ENCODE measurements around the gene RHBDL1.

Gene RHBDL1

DNA sequence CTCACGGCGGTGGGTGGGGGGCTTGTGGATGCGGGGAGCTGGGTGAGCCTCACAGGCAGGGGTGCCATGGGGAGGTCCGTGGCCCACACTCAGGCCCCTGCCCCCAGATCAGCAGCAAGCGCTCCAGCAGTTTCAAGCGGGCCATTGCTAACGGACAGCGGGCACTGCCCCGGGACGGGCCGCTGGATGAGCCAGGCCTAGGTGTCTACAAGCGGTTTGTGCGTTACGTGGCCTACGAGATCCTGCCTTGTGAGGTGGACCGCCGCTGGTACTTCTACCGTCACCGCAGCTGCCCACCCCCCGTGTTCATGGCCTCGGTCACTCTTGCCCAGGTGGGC is 1.1 kb downstream of the RHBDL1 start:
- H3K4me1 ChIP-seq (ENCODE audit: control insufficient read depth, insufficient read depth, low read length, poor library complexity, severe bottlenecking) = peaks cover 18% of the 10 kb centered on the region
- no peaks in the 10 kb centered on the region for H3K9me3 ChIP-seq (ENCODE audit: control insufficient read depth, low read length)
- H3K27ac ChIP-seq (ENCODE audit: low read depth, low read length, severe bottlenecking) = no peak overlapping the region
- peaks cover 27% of the 10 kb centered on the region for H3K36me3 ChIP-seq (ENCODE audit: control insufficient read depth, insufficient read depth, low read length)
- H3K4me3 ChIP-seq (ENCODE audit: extremely low read depth, insufficient read depth, low read length, poor library complexity, severe bottlenecking) = no peak overlapping the region
- 97 to 98% methylated on average over 21 of the region's 21 CpGs for WGBS, 2 experiments (ENCODE audit: insufficient coverage in 2 of 2)

DNA sequence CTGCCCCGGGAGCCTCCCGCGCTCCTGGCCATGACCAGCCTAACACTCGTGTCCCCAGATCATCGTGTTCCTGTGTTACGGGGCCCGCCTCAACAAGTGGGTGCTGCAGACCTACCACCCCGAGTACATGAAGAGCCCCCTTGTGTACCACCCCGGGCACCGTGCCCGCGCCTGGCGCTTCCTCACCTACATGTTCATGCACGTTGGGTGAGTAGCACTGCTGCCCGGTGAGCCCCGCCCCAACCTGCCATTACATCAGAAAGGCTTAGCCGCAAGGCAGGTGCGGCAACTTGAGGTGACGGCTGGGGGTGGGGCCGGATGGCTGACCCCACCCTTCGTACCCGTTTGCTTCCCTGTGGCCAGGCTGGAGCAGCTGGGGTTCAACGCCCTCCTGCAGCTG is 1.4 kb downstream of the RHBDL1 start:
- Histone ChIP-seq H3K36me3 (ENCODE audit: control insufficient read depth, insufficient read depth, low read length) (peaks cover 27% of the 10 kb centered on the region), H3K27ac (ENCODE audit: low read depth, low read length, severe bottlenecking) (no peak overlapping the region), H3K9me3 (ENCODE audit: control insufficient read depth, low read length) (no peaks in the 10 kb centered on the region), H3K4me1 (ENCODE audit: control insufficient read depth, insufficient read depth, low read length, poor library complexity, severe bottlenecking) (peaks cover 21% of the 10 kb centered on the region), H3K4me3 (ENCODE audit: extremely low read depth, insufficient read depth, low read length, poor library complexity, severe bottlenecking) (no peak overlapping the region)
- 93% methylated on average over 23 of the region's 23 CpGs for WGBS, 2 experiments (ENCODE audit: insufficient coverage in 2 of 2)

DNA sequence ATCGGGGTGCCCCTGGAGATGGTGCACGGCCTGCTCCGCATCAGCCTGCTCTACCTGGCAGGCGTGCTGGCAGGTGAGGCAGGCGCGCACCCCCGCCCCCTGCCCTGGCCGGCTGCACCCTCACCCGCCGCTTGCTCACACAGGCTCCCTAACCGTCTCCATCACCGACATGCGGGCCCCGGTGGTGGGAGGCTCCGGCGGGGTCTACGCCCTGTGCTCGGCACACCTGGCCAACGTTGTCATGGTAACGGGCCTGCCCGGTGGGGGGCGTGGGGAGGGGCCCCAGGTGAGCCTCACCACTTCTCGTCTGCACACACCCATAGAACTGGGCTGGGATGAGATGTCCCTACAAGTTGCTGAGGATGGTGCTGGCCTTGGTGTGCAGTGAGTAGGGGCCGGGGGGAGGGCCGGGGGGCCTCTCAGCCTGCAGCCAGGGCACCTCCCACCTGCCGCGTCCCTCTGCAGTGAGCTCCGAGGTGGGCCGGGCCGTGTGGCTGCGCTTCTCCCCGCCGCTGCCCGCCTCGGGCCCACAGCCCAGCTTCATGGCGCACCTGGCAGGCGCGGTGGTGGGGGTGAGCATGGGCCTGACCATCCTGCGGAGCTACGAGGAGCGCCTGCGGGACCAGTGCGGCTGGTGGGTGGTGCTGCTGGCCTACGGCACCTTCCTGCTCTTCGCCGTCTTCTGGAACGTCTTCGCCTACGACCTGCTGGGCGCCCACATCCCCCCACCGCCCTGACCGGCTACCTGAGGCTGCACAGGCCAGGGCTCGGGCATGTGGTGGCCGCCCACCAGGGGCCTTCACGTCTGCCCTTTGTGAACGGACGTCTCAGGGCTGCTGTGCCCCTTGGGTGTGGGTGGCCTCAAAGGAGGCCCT is 2.1 kb downstream of the RHBDL1 start:
- H3K4me1 ChIP-seq (ENCODE audit: control insufficient read depth, insufficient read depth, low read length, poor library complexity, severe bottlenecking) = peaks cover 23% of the 10 kb centered on the region
- 91 to 94% methylated on average over 35 to 54 of the region's 57 CpGs for WGBS, 2 experiments (ENCODE audit: insufficient coverage in 2 of 2)
- peaks cover 28% of the 10 kb centered on the region for H3K36me3 ChIP-seq (ENCODE audit: control insufficient read depth, insufficient read depth, low read length)
- no peak overlapping the region for H3K4me3 ChIP-seq (ENCODE audit: extremely low read depth, insufficient read depth, low read length, poor library complexity, severe bottlenecking)
- H3K27ac ChIP-seq (ENCODE audit: low read depth, low read length, severe bottlenecking) = no peak overlapping the region
- no peaks in the 10 kb centered on the region for H3K9me3 ChIP-seq (ENCODE audit: control insufficient read depth, low read length)

DNA sequence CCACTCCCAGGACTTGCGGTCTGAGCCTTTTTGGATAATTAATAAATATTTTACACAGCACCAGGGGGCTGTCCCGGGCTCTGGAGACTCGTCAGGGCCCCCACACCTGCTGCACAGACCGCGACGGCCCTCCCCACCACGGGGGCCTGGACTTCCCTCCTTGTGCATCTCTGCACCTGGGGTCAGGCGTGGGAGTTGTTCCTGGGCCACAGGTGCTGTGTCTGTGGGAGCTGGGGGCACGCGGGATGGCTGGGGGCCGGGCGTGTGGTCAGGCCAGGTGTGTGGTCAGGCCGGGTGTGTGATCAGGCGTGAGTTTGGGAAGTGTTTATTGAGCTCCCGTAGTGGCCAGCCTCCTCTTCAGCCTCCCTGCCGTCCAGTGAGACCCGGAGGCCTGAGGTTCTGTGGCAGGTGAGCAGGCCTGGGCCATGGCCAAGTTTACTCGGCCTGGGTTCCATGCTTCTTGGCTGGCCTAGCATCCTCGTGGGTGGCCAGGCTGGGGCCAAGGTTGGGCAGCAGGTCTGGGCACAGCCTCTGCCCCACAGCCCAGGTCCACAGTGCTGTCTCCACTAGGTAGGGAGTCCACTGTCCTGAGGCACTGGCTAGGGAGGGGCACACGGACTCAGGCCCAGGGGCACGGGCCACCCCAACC is 2.9 kb downstream of the RHBDL1 start:
- peaks cover 29% of the 10 kb centered on the region for H3K36me3 ChIP-seq (ENCODE audit: control insufficient read depth, insufficient read depth, low read length)
- WGBS, 2 experiments (ENCODE audit: insufficient coverage in 2 of 2) = 92 to 95% methylated on average over 17 to 18 of the region's 21 CpGs
- H3K4me3 ChIP-seq (ENCODE audit: extremely low read depth, insufficient read depth, low read length, poor library complexity, severe bottlenecking) = no peak overlapping the region
- H3K27ac ChIP-seq (ENCODE audit: low read depth, low read length, severe bottlenecking) = no peak overlapping the region
- H3K9me3 ChIP-seq (ENCODE audit: control insufficient read depth, low read length) = no peaks in the 10 kb centered on the region
- H3K4me1 ChIP-seq (ENCODE audit: control insufficient read depth, insufficient read depth, low read length, poor library complexity, severe bottlenecking) = peaks cover 23% of the 10 kb centered on the region

DNA sequence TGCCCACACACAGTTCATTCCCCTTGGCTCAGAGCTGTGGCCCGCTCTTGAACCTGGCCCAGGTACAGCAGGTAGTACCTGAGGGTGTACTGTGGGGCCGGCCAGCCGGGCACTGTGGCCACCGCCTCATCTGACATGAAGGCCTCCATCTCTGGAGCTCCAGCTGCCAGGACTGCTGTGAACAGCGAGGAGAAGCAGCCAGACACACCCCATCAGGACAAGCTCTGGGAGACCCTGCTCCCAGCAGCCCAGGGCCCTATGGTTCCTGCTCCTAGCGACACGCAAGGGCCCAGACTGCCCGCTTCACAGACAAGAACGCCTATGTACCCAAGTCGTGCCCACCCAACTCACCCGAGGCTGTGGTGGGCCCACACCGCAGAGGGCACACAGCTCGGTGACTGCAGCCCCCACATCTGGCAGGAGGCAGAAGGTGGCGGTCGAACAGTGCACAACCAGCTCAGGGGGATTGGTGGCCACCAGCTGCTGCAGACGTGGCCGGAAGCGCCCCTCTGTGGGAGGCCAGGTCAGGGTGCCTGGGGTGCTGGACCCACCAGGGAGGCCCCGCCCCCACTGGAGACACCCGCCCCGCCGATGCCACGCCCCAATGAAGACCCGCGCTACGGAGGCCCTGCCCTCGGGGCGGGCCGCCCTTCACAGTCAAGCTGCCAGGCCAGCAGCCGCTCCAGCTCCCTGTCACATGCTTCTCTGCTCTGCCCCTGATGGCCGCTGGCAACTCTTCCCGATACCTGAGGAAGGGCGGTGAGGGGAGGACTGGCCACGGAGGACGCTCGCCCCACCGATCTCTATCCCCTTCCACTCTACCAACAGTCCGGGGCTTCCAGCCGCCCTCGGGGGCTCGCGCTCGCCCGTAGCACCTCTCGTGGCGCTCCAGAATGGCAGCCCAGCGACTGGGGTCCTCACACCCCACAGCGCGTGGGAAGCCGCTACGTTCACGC is 3.7 kb downstream of the RHBDL1 start:
- peak overlapping the region; percentile 59 for H3K27ac ChIP-seq (ENCODE audit: low read depth, low read length, severe bottlenecking)
- H3K36me3 ChIP-seq (ENCODE audit: control insufficient read depth, insufficient read depth, low read length) = peaks cover 23% of the 10 kb centered on the region
- no peaks in the 10 kb centered on the region for H3K9me3 ChIP-seq (ENCODE audit: control insufficient read depth, low read length)
- peak overlapping the region; percentile 34 for H3K4me3 ChIP-seq (ENCODE audit: extremely low read depth, insufficient read depth, low read length, poor library complexity, severe bottlenecking)
- peaks cover 23% of the 10 kb centered on the region for H3K4me1 ChIP-seq (ENCODE audit: control insufficient read depth, insufficient read depth, low read length, poor library complexity, severe bottlenecking)
- 36 to 84% methylated on average over 18 to 45 of the region's 52 CpGs for WGBS, 2 experiments (ENCODE audit: insufficient coverage in 2 of 2)

DNA sequence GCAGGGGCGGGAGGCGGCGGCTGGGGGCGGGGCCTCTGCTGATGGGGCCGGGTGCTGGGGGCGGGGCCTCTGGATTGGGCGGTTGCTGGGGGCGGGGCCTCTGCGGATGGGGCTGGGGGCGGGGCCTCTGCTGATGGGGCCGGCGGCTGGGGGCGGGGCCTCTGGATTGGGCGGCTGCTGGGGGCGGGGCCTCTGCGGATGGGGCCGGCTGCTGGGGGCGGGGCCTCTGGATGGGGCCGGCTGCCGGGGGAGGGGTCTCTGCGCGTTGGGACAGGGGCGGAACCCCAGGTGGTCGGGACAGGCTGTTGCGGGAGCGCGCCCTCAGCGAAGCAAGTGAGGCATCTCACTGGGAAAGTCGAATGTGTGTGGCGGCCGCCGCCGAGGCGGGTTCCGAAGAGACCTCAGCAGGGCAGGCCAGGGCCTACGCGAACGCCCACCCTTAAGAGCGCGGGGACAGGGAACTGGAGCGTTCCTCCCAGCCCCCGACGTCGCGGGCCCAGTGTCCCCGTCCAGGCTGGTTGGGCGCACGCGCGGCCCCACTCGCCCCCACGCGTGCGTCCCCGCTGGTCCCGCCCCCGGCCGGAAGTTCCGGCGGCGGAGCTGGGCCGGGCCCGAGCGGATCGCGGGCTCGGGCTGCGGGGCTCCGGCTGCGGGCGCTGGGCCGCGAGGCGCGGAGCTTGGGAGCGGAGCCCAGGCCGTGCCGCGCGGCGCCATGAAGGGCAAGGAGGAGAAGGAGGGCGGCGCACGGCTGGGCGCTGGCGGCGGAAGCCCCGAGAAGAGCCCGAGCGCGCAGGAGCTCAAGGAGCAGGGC is 4.5 kb downstream of the RHBDL1 start, which contains the start of gene STUB1:
Gene STUB1, plus strand, starts transcription at position 597 of the 811 bp plus-strand sequence. Its CDS starts 116 bp downstream, at position 713.
- H3K9me3 ChIP-seq (ENCODE audit: control insufficient read depth, low read length) = no peaks in the 10 kb centered on the region
- peaks cover 23% of the 10 kb centered on the region for H3K36me3 ChIP-seq (ENCODE audit: control insufficient read depth, insufficient read depth, low read length)
- WGBS, 2 experiments (ENCODE audit: insufficient coverage in 2 of 2) = 0% methylated on average over 59 to 74 of the region's 91 CpGs
- H3K27ac ChIP-seq (ENCODE audit: low read depth, low read length, severe bottlenecking) = peak within 1 kb of the TSS; percentile 72
- peak within 1 kb of the TSS; percentile 78 for H3K4me3 ChIP-seq (ENCODE audit: extremely low read depth, insufficient read depth, low read length, poor library complexity, severe bottlenecking)
- peaks cover 17% of the 10 kb centered on the region for H3K4me1 ChIP-seq (ENCODE audit: control insufficient read depth, insufficient read depth, low read length, poor library complexity, severe bottlenecking)

DNA sequence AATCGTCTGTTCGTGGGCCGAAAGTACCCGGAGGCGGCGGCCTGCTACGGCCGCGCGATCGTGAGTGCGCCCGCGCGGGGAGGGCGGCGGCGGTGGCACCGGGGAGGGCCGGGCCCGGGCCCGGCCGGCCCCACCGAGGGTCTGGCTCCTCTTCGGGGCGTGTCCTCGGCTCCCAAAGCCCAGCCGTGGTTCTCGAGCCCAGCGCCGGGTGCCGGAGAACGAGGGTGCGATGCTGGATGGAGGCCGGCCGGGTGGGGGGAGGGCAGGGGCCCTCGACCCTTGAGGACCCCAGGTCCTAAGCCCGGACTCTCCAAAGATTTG is 5.1 kb downstream of the RHBDL1 start:
- Histone ChIP-seq H3K9me3 (ENCODE audit: control insufficient read depth, low read length) (no peaks in the 10 kb centered on the region), H3K4me3 (ENCODE audit: extremely low read depth, insufficient read depth, low read length, poor library complexity, severe bottlenecking) (peak overlapping the region; percentile 78), H3K36me3 (ENCODE audit: control insufficient read depth, insufficient read depth, low read length) (peaks cover 28% of the 10 kb centered on the region), H3K4me1 (ENCODE audit: control insufficient read depth, insufficient read depth, low read length, poor library complexity, severe bottlenecking) (peaks cover 12% of the 10 kb centered on the region), H3K27ac (ENCODE audit: low read depth, low read length, severe bottlenecking) (peak overlapping the region; percentile 72)
- WGBS, 2 experiments (ENCODE audit: insufficient coverage in 2 of 2) = 0 to 1% methylated on average over 26 to 38 of the region's 38 CpGs

DNA sequence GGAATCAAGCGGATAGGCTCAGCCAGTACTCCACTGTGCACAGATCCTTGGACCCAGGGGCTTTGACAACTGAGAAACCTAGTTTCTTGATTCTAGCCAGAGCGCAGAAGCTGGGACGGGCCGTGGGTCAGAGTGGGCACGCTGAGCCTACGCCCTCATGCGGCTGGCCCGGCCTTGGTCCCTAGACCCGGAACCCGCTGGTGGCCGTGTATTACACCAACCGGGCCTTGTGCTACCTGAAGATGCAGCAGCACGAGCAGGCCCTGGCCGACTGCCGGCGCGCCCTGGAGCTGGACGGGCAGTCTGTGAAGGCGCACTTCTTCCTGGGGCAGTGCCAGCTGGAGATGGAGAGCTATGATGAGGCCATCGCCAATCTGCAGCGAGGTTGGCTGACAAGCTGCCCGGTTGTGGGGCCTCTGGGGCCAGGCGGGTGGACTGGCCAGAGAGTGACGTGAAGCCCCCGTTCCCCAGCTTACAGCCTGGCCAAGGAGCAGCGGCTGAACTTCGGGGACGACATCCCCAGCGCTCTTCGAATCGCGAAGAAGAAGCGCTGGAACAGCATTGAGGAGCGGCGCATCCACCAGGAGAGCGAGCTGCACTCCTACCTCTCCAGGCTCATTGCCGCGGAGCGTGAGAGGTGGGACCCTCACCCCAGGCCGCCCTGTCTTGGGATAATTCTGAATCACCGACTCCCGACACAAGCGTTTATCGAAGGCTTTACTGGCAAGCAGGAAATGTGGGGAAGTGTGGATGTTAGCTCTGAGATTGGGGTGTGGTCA is 5.7 kb downstream of the RHBDL1 start:
- peaks cover 12% of the 10 kb centered on the region for H3K4me1 ChIP-seq (ENCODE audit: control insufficient read depth, insufficient read depth, low read length, poor library complexity, severe bottlenecking)
- peak overlapping the region; percentile 72 for H3K27ac ChIP-seq (ENCODE audit: low read depth, low read length, severe bottlenecking)

DNA sequence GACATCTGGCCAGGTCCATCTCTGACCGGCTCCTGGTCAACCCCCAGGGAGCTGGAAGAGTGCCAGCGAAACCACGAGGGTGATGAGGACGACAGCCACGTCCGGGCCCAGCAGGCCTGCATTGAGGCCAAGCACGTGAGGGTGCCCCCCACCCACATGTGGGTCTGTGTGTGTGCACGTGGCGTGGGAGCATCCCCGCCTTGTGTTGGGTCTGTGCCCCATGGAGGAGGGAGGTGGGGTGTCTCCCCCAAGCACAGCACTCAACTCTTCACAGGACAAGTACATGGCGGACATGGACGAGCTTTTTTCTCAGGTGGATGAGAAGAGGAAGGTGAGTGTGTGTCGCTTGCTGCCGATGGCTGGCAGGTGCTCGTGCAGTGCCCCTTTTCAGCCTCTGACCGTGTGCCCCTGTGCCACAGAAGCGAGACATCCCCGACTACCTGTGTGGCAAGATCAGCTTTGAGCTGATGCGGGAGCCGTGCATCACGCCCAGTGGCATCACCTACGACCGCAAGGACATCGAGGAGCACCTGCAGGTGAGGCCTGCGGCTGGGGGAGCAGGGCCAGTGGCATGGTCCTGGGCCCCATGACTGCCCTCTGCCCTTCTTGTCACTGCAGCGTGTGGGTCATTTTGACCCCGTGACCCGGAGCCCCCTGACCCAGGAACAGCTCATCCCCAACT is 6.4 kb downstream of the RHBDL1 start:
- 95 to 97% methylated on average over 22 to 27 of the region's 28 CpGs for WGBS, 2 experiments (ENCODE audit: insufficient coverage in 2 of 2)
- H3K4me3 ChIP-seq (ENCODE audit: extremely low read depth, insufficient read depth, low read length, poor library complexity, severe bottlenecking) = peak overlapping the region; percentile 78

More for the DNA sequence above, 5.7 kb downstream of the RHBDL1 start:
- WGBS, 2 experiments (ENCODE audit: insufficient coverage in 2 of 2) = 60 to 63% methylated on average over 43 to 44 of the region's 44 CpGs
- no peaks in the 10 kb centered on the region for H3K9me3 ChIP-seq (ENCODE audit: control insufficient read depth, low read length)
- peaks cover 29% of the 10 kb centered on the region for H3K36me3 ChIP-seq (ENCODE audit: control insufficient read depth, insufficient read depth, low read length)
- H3K4me3 ChIP-seq (ENCODE audit: extremely low read depth, insufficient read depth, low read length, poor library complexity, severe bottlenecking) = peak overlapping the region; percentile 78

More for the DNA sequence above, 6.4 kb downstream of the RHBDL1 start:
- no peaks in the 10 kb centered on the region for H3K9me3 ChIP-seq (ENCODE audit: control insufficient read depth, low read length)
- peaks cover 12% of the 10 kb centered on the region for H3K4me1 ChIP-seq (ENCODE audit: control insufficient read depth, insufficient read depth, low read length, poor library complexity, severe bottlenecking)
- H3K27ac ChIP-seq (ENCODE audit: low read depth, low read length, severe bottlenecking) = no peak overlapping the region
- peaks cover 37% of the 10 kb centered on the region for H3K36me3 ChIP-seq (ENCODE audit: control insufficient read depth, insufficient read depth, low read length)
